Stimulated activated naive CD8-positive, alpha-beta T cell treated with anti-CD3 and anti-CD28 coated beads, Interleukin-15, Interleukin-2, amounts not matched to agents 100 U/mL and 50 U/mL, for 24 hours (primary cell): ENCODE data around the gene EFCAB6.
A peak's percentile ranks its signal among the peaks of the same experiment; 100 is the strongest.

Experiments
- ATAC-seq: fragments of 150-1000 bp; cut with Tn5 transposase; one replicate; pipeline ENCODE4 v1.10.0; 2021
- DNase-seq: peaks from one replicate; pipeline ENCODE4 v3.0.0; 2021

The EFCAB6 gene

DNA sequence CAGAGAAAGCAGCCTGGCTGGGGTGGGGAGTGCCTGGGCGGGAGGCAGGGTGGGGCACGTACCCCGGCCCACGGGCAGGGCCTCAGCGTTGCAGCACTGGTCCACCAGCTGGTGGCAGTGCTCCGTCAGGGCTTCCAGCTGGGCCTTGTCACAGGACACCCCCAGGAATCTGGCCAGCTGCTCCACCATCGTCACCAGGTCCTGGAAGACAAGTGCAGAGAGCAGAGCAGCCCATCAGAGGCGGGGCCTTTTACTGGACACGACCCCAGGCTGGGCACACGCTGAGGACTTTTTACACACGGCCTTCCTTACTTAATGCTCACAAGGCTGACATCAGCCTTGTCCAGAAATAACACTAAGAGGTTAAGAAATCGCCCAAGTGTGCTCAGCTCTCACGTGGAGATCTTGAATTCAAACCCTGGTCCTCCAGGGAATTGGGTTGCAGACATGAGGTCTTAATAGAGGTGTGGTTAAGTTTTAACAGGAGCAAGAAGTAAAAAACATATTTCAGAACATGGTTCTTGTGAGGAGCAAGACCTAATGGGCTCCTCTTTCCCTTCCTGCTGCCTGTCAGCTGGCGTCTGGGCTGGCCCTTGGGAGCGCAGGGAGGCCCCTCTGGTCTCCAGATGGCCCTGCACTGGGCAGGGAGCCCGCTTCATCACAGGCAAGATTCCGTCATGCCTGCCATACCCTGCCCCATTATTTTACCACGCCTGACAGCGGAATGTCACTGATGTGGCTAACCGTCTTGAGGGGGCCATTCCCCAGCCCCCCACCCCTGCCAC, 17.1 kb upstream of the EFCAB6 start:
- DNase-seq (no peak), ATAC-seq (no peak)

DNA sequence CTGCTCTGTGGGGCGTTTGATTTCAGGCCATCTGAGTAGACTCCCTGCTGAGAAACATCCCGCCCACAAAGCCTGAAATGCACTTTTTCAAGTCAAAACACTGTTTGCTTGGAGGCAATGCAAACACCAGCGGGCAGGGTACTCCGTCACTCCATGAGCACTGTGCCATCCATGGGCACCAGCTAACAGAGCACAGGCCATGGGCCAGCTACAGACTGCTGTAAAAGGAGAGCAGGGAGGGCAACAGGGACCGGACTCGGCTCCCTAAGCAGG, 16.6 kb upstream of the EFCAB6 start:
- ATAC-seq (no peak), DNase-seq (no peak)

DNA sequence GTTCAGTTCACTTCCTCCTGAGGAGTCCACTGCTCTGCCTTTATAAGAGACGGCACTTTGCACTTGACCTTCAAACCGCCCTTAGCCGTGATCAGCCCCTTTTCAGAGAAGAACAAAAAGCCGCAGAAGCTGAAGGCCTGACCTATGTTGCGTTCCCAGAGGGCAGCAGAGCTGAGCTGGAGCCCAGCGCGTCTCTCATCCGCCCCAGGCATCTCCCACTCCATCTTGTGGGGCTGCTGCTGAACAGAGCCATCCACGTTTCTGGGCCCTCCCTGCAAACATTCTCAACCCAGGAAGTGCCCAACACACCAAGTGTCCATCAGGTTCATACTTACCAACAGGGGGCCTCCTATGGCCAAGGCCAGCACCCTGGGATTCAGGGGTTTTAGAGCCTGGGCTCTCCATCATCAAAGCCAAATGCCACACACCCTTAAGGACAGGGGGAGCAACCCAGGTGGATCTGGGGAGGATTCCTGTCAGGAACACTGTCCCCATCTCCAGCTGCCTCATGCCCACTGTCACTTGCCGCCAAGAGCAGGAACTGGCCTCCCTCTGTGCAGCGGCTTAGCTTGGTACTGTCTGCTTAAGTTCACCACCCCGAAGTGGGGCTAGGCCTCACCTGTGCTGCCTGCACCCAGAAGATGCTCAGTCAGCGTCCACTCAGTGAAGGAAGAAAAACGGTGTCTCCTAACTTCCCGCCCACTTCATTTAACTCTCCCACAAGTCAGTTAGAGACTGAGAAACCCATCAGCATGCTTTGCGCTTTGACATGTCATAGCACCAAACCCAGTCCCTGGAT, 16.0 kb upstream of the EFCAB6 start:
- ATAC-seq (no peak), DNase-seq (no peak)

DNA sequence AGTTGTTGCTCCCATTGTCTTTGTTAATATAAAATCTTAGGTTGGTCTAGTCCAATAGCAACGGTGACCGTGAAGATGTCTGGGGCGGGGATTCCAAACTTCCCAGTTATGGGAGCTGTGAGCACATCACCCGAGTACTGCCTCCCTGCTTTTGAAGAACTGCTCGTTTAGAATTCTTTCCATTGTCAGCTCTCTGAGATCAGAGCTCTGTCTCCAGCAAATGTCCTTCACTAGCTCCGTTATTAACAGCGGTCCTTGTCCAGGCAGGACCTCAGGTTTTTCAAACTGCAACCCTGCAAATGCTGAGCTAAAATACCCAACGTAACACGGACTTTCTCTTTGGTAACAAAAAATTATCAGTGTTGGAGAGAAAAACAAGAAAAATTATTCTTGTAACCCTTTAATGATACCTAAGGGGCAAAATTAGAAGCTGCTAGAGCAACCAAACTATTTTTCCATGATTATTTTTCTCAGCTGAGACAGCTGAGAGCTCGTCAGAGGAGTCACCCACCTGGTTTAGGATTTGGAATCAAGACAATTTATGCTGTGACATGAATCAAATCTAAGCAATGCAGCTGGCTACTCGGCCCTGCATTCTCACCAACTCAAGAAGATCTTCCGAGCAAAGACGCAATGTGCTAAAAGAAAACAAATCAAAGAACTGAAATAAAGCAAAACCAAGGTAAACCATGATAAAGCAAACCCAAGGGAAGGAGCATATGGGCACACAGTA, 15.1 kb upstream of the EFCAB6 start:
- ATAC-seq (no peak), DNase-seq (no peak)

DNA sequence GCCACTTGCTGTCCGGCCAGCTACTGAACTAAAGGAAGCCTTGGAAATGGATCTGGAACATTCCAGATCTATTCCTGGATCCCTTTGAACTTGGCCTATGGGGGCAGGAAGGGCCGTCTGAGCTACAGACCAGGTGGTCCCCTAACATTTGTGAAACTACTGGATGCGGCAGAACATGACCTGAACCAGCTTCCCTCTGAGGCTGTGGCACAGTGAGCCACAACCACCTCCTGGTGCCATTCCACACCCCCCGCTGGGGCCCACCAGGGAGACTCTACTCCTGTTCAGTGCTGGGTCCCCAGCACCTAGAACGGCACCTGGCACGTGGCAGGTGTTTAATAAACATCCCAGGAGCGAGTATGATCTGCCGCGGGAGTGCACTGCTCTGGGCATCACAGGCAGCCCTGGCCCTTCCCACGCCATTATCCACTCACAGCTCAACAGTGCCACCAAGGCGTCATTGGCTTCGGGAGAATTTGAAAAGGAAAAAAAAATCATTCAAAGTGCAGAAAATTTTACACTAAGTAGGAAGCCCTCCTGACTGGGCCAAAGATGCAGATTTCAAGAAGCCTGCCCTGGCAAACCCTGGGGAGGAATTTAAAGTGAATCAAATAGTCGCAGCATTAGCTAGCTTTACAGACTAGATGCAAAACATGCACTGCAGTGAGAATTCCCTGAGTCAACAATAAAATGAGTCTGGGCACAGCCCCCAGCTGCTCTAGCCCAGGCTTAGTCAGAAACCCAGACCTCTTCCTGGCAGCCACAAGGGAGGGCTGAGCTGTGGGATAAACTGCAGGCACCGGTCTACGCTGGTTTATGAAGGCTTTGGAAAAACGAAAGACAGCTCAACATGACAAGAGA, 14.3 kb upstream of the EFCAB6 start:
- no peak for DNase-seq

DNA sequence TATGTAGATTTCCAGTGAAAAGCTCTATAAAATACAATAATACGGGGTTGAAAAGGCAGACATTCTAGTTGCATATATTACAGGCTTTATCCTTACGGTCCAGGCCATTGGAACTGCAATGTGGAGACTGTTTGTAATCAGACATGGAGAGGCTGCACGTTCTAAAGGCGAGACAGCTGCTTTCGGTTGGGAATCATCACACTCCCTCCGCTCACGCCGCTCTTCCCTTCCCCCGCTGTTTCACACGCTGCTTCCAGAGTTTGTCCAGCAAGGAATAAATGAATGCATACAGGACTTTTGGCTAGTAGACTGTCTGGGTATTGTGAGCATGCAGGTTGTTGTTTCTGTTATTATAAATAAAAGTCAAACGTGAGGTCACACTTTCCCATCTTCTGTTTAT, 13.5 kb upstream of the EFCAB6 start:
- ATAC-seq (no peak), DNase-seq (no peak)

More for the DNA sequence above, 14.3 kb upstream of the EFCAB6 start:
- no peak for ATAC-seq

DNA sequence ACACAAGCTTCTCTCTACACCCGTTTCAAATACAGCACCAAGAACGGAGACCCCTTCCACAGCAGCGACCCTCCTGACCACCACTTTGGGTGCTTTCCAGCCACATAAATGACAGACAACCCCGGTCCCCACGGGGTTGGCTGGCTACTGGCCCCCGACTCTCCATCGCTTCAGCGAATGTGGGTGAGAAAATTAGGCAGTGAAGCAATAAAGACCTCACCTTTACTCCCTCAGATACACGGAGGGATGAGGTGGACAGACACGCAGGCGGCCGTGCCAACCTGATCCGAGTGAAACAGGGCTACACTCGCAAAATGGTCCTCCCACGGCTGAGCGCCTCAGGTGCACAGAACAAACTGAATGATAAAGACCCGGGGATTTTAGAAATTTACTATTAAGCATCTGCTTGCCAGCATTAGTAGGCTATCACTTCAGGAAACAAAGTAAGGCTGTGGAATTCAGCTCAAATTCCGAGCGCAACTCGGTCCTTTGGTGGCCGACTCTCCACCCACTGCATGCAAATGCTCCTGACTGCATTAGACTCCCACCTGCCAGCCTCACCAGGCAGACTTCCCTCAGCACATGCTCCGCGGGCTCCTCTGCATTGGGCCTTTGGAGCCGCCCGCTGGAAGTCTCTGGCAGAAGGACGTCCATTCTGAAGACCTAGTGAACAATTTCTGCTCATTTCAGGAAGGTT, 12.8 kb upstream of the EFCAB6 start:
- DNase-seq = no peak

DNA sequence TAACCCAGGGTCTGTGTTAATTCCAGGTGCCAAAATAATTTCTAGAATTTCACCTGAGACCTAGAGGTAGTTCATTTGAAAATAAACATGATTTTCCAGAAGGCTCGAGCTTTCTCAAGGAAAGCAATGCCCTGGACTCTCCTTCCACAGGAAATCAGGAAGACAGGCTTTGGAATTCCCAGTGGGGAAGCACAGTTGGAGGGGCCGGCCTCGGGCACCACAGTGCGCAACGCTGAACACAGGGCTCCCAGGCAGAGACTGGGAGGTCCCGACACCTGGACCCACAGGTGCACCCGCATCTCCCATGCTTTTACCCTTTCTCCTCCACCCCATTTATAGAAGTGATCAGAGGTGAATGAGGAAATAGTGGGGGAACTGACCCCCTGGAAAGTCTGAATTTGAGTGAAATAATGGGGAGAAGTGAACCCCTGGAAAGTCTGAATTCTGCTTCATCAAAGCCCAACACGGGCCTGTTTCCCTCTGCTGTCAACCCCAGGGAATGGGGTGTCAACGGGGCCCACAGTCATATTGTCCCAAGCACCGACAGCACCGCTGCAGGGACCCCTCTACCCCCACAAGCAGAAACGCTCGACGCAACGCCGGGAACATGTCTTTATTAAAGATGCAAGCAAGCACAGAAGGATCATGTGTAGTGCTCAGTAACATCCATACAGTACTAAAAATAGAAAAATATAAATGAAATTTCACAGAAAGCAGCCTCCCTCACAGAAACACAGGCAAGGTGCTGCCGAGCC, 12.0 kb upstream of the EFCAB6 start:
- ATAC-seq (no peak), DNase-seq (no peak)

More for the DNA sequence above, 12.8 kb upstream of the EFCAB6 start:
- no peak for ATAC-seq

DNA sequence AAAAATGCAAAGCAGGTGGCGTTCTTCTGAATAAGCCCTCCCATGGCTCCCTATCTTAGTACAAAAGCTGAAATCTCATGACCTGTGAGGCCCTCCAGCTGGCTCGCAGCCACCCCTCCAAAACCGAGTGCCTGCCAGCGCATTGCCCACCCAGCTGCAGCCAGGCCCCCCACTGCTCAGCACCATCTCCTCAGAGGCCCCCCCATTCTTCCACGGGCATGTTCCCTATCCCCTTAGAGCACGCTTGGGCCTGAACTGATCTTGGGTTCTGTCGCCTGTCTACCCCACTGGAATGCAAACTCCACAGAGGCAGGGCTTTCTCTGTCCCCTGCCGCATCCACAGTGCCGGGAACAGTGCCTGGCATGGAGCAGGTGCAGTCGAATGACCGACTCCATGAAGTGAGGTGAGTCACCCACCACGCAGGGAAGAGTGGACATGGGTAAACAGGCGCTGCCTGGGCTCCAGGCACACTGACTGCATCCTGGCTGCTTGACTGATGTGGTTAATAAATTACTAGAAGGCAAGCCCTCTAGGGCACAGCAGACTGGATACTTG, 11.3 kb upstream of the EFCAB6 start:
- DNase-seq (no peak), ATAC-seq (no peak)

DNA sequence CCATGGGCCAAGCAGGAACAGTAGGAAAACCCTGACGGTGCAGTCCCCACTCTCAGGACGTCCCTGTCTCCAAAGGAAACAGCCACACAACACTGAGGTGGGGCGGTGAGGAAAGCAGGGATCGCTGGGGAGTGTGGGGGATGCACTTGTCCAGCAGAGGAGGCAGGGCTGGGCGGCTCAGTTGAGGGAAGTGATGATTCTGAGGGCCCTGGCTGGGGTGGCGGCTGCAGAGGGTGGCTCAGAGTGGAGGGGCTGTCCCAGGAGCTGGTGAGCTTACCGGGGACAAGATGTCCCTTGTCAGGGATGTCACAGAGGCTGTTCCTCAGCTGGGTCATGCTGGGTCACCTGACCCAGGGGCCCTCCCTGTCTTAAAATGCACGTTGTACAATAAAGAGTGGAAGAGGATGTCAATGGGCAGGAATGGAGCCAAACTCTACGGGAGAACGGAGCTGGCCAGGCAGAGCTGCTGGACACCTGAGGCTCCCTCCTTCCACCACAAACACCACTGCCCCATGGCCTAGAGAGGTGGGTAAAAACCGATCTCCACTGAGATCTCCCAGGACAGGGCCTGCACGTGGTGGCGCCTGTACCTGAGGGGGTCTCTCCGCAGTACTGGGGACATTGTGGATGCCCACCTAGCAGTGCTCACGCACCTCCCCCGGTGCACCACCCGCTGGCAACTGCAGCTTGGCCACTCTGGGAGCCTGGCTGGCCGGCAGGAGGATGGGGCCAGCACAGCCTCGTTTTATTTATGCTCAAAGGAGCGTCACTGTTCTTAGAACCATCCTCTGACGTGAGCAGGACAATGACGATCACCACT, 9.7 kb upstream of the EFCAB6 start:
- ATAC-seq = no peak

DNA sequence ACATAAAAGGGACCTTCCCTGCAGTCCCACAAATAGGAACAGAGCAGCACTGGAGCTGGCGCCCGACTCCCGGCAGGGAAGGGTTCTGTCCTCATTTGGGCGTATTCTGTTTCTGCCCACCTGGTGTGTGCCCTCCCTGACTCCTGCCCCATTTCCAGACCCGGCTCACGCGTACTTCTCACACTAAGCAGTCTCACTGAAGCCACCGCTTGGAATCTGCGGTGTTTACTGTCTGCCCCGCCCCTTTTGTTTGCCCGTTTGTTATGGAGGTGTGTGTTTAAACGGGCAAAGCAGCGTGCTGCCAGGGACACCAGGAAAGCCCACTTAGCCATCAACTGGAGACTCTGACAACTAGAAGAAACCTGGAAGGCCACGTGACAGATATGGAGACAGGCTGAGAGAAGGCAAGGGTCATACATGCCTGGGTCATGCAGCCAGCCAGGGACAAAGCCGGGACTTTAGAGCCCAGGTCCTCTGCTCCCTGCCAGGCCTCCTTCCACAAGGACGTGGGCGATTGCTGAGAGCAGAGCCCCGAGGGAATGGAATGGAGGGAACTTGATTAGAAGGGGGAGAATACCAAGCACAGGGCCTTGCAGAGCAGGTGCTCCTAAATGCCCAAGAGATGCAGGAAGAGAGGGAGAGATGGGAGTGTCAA, 8.7 kb upstream of the EFCAB6 start:
- DNase-seq (no peak), ATAC-seq (no peak)

More for the DNA sequence above, 9.7 kb upstream of the EFCAB6 start:
- no peak for DNase-seq

DNA sequence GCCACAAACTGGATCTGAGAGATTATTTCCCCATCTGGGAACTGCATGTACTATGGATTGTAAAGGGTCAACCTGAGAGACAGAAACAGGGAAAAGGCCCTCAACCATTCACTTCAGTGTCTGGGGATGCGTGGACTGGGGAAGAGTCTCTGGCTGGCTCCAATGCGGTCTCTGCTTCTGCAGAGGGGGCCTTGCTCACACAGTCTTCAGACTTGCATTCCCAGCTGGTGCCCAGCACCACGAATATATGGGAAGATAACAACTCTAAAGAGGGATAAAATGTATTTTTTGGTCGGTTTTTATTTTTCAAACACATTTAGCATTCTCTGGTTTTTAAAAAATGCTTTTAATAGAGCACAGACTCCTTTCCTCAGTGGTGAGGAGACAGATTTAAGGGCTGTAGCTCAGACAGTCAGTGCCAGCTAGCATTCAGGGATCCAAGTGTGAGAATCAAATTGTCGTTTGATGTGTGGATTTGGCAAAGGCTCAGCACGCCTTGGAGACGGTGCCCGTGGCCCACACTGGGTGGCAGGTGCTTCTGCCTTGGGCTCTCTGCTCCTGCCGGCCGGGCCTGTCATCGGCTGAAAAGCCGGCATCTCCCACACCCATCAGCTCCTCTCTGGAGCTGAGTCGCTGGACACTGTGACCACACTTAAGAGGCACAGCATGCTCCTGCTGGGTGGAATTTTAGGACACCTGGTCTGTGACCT, 8.0 kb upstream of the EFCAB6 start:
- ATAC-seq (no peak), DNase-seq (no peak)

DNA sequence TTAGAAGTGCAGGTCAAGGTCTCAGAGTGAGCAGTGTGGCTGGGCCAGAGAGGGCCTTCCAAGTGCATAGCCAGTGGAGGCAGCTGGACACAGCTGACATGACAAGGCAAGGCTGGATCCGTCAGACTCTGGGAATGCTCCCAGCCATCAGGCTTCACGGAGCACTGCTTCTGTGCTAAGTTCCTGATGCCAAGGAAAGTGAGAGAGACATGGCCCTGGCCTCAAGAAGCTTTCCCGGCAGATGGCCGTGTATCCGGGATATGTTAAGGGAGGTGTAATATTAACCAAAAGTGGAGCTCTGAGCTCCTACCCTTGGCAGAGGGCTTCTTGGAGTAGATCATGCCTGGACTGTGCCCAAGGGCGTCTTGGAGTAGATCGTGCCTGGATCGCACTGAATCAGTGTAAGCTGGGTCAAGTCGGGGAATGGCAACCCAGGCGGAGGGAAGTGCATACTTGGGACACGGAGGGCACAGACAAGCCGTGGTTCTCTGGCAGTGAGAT, 7.4 kb upstream of the EFCAB6 start:
- ATAC-seq = no peak
- no peak for DNase-seq

DNA sequence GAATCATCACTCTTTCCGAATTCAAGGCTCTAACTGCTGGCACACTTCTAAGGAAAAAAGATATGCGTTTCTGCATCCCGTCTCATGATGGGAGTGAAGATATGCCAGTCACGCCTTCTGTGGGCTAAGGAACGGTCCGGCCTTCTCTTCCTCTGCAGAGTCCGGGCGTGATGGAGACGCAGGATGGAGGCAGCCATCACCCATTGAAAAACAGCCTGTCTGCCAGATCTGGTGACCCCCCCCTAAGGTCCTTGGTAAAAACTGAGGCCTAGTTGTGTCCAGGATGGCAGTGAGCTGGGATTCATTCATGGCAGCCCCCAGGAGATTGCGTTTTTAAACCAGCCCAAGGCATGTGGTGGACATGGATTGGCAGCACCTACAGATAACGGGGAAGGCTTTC, 6.9 kb upstream of the EFCAB6 start:
- ATAC-seq = no peak

DNA sequence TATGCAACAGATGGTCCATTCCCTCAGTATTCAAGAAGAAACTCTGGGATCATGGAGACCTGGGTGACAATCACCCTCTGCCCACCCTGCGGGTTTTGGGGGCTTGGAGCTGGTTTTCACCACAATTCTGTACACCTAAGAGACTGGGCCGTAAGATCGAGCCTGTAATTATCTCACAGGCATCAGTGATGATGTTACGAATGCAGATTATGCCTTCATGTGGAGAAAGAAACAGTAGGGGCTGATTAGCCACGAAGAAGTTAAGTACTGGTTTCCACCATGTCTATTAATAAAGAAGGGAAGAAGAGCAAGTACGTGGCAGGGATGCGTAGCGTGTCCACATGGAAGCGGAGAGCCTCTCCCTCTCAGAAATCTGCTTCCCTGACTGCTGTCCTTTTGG, 5.3 kb upstream of the EFCAB6 start:
- no peak for ATAC-seq
- DNase-seq = no peak

More for the DNA sequence above, 6.9 kb upstream of the EFCAB6 start:
- no peak for DNase-seq

DNA sequence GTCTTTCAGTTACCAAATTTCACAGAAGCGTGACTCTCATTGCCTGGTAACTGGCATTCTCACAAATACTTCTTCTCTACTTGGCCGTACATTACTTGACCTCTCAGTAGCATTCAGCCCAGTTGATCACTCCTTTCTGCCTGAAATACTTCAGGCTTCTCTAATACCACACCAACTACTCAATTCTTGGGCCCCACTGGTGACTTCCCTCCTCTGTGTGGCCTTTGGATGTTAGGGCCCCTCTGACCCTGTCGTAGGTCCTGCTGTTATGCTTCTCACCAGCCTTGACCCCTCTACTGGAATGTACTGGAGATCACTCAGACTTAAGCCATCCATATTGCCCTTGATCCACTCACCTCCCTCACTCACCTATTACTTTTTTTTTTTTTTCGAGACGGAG, 2.2 kb upstream of the EFCAB6 start:
- DNase-seq (no peak), ATAC-seq (no peak)

DNA sequence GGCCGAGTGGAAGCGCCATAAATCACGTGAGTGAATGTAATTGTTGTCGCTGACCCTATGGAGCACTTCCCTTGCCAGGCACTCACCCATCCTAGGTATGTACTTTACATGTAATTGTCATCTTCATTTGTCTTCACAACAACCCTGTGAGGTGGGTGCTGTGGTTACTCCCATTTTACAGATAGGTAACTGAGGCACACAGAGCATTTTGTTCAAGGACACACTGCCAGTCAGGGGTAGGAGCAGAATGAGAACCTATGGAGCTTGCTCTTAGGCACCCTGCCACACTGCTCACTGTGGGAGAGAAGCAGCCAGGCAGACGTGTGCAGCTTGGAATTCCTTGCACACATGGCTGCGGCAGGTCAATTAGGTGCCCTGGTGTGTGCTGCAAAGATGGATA, 785 bp upstream of the EFCAB6 start:
- ATAC-seq = no peak

DNA sequence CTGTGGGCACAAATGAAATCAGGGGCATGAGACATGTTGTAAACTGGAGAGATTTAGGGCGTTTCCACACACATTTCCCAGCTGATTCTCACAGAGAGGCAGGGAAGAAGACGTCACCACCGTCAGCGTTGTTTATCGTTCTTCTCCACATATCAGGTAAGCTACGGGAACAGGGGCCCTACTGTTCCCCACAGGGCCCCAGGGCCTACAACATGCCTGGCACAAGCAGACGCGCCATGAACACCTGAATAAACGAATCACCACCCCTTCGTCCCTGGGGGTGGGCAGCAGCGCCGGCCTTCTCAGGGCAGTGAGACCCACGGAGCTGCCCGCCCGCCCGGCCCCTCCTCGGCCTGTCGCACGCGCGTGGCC, 342 bp downstream of the EFCAB6 start:
- ATAC-seq = peak; percentile 10
- DNase-seq = no peak

More for the DNA sequence above, 785 bp upstream of the EFCAB6 start:
- DNase-seq = no peak
